SH-SY5Y (cell line): ENCODE data around the gene DCAF10.

Experiments used
- GATA2 ChIP-seq: IDR thresholded peaks from 2 replicates; pipeline ENCODE4 v1.6.1; 2011; ENCODE audit warnings: mild to moderate bottlenecking, low read depth, low read length
- GATA3 ChIP-seq: IDR thresholded peaks from 2 replicates; pipeline ENCODE4 v1.6.1; 2011; ENCODE audit warnings: low read depth, mild to moderate bottlenecking, low read length, moderate library complexity

The DCAF10 gene

GRCh38 chr9:37910271-37910670 is 109.7 kb downstream of the DCAF10 start:
- TF ChIP-seq GATA3 (no peak), GATA2 (no peak)

- TF ChIP-seq GATA2 = no peak
- no peak for TF ChIP-seq GATA3
Observed at GRCh38 chr9:37911271-37911681, 110.7 kb downstream of the DCAF10 start.

- TF ChIP-seq GATA3 = no peak
- no peak for TF ChIP-seq GATA2
Observed at GRCh38 chr9:37913480-37914153, 113.0 kb downstream of the DCAF10 start.

- TF ChIP-seq GATA3 (no peak), GATA2 (no peak)
Observed at GRCh38 chr9:37914154-37914551, 113.6 kb downstream of the DCAF10 start.

- TF ChIP-seq GATA2 (no peak), GATA3 (no peak)
Observed at GRCh38 chr9:37914701-37915358, 114.2 kb downstream of the DCAF10 start.

- no peak for TF ChIP-seq GATA2
- no peak for TF ChIP-seq GATA3
Observed at GRCh38 chr9:37915911-37916470, 115.4 kb downstream of the DCAF10 start.

GRCh38 chr9:37916471-37917312 is 116.1 kb downstream of the DCAF10 start:
- TF ChIP-seq GATA3 (no peak), GATA2 (no peak)
